Measurements from ENCODE around the gene AFP. TPM values are rescaled to one million over a fixed set of nuclear protein-coding genes. Genes with fewer than 3 reads are reported as not detected.

The AFP gene
- total and polyA plus RNA-seq, 2 of the 8 experiments (the other 6 are each of a cell fraction or from before 2014, with no cell fraction given), result 6.1 to 10.4 TPM

DNA sequence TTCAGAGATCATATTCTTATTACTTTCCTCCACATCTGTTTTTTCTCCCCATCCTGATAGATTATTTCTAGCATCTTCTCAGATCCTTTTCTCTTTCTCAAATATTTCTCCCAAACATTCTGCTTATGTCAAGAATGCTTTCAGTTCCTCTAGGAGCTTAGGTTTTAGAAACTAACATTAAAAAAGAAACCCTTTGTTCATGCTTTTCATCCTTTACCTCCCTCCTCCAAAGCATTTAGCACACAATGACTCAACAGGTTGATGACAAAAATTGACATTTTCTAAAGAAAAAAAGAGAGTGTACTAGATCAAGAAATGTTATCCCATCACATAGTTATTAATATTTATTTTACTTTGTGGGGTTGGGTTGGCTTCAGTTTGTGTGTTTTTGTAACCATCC is 48.5 kb upstream of the AFP start (continued):
- TF ChIP-seq CTBP2 (IDR thresholded peaks at IDR 0.05; ENCODE audit: borderline replicate concordance, insufficient read depth, insufficient read length, low read length), result no peak
- no peak for TF ChIP-seq HDAC2 (IDR thresholded peaks at IDR 0.05; ENCODE audit: borderline replicate concordance in 1 of 2, low read depth in 2 of 2, low read length in 2 of 2)
- no peak for TF ChIP-seq TAF7 (optimal IDR thresholded peaks at IDR 0.05; ENCODE audit: borderline replicate concordance, low read depth, low read length)
- no peak for TF ChIP-seq E2F6 (IDR thresholded peaks at IDR 0.05)
- TF ChIP-seq CBX8 (IDR thresholded peaks at IDR 0.05; ENCODE audit: borderline replicate concordance, low read depth, low read length), result no peak
- TF ChIP-seq EP300 (IDR thresholded peaks at IDR 0.05; ENCODE audit: borderline replicate concordance in 1 of 2, low read depth in 2 of 2, low read length in 2 of 2), result no peak
- no peak for TF ChIP-seq BACH1 (IDR thresholded peaks at IDR 0.05; ENCODE audit: low read length)
- no peak for TF ChIP-seq BRCA1 (IDR thresholded peaks at IDR 0.05; ENCODE audit: low read depth, low read length)
- no peak for TF ChIP-seq SP2 (IDR thresholded peaks at IDR 0.05; ENCODE audit: low read length)
- no peak for TF ChIP-seq CHD1 (IDR thresholded peaks at IDR 0.05; ENCODE audit: low read depth, low read length)
- TF ChIP-seq, protein P1, sequence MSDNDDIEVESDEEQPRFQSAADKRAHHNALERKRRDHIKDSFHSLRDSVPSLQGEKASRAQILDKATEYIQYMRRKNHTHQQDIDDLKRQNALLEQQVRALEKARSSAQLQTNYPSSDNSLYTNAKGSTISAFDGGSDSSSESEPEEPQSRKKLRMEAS (IDR thresholded peaks at IDR 0.05), result no peak
- TF ChIP-seq RAD21 (IDR thresholded peaks at IDR 0.05 in 1 of 2, conservative IDR thresholded peaks at IDR 0.05 in 1 of 2; ENCODE audit: low read depth in 2 of 2, low read length in 2 of 2), result no peak
- TF ChIP-seq CREB1 (IDR thresholded peaks at IDR 0.05), result no peak
